Mesothelial cell of epicardium (in vitro differentiated cells): ENCODE data around the gene NLK. TPM values are rescaled to one million over a fixed set of nuclear protein-coding genes. Genes with fewer than 3 reads are reported as not detected.

Experiments
- DNase-seq, 2 experiments: peaks; one replicate each; pipeline ENCODE4 v3.0.0; 2021; ENCODE audit warnings: low spot score in 2 of 2; ENCODE audit not compliant: unreplicated experiment in 2 of 2
- H3K27ac Mint-ChIP-seq: 2 replicates; pipeline ENCODE4 v1.8.0; 2021; ENCODE audit warnings: mixed read lengths
- H3K27me3 Mint-ChIP-seq: 2 replicates; pipeline ENCODE4 v1.8.0; 2021; ENCODE audit warnings: low read depth, mixed read lengths
- H3K36me3 Mint-ChIP-seq: 2 replicates; pipeline ENCODE4 v1.8.0; 2021; ENCODE audit warnings: mixed read lengths
- H3K4me1 Mint-ChIP-seq: 2 replicates; pipeline ENCODE4 v1.8.0; 2021; ENCODE audit warnings: mixed read lengths
- H3K4me3 Mint-ChIP-seq: 2 replicates; pipeline ENCODE4 v1.8.0; 2021; ENCODE audit warnings: mild to moderate bottlenecking, moderate library complexity, mixed read lengths
- H3K9me3 Mint-ChIP-seq: 2 replicates; pipeline ENCODE4 v1.8.0; 2021; ENCODE audit warnings: mixed read lengths
- total RNA-seq: library from RNA; stranded (reverse); gene quantifications from 3 replicates; pipeline ENCODE4 v1.2.1, GENCODE V29; 2021
- TF ChIP-seq, protein P1 (sequence below): fragments of 200-600 bp; sonication (generic); IDR thresholded peaks from one replicate; pipeline ENCODE4 v1.5.0; 2021; ENCODE audit warnings: antibody characterized with exemption; ENCODE audit not compliant: unreplicated experiment

Gene NLK
- total RNA-seq, 1 donor from 2014 or later: 22.6 TPM

DNA sequence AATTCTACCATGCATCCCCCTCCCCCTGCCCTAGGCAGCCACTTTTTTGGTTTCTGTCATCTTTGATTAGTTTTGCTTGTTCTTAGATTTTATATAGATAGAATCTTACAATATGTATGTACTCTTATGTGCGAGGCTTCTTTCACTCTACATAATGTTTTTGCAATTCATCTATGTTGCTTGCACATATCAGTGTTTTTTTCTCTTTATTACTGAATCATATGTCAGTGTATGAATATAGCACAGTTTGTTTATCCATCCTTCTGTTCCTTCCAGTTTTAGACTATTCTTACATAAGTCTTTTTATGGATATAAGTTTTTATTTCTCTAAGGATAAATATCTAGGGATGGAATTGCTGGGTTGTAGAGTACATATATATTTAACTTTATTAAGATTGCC lies 26.6 kb downstream of the NLK start:
- peaks cover 18% of the 10 kb centered on the region for H3K36me3 Mint-ChIP-seq
- TF ChIP-seq, protein P1, sequence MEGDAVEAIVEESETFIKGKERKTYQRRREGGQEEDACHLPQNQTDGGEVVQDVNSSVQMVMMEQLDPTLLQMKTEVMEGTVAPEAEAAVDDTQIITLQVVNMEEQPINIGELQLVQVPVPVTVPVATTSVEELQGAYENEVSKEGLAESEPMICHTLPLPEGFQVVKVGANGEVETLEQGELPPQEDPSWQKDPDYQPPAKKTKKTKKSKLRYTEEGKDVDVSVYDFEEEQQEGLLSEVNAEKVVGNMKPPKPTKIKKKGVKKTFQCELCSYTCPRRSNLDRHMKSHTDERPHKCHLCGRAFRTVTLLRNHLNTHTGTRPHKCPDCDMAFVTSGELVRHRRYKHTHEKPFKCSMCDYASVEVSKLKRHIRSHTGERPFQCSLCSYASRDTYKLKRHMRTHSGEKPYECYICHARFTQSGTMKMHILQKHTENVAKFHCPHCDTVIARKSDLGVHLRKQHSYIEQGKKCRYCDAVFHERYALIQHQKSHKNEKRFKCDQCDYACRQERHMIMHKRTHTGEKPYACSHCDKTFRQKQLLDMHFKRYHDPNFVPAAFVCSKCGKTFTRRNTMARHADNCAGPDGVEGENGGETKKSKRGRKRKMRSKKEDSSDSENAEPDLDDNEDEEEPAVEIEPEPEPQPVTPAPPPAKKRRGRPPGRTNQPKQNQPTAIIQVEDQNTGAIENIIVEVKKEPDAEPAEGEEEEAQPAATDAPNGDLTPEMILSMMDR: no peak
- H3K4me3 Mint-ChIP-seq: no peak overlapping the region
- H3K4me1 Mint-ChIP-seq: peaks cover 1% of the 10 kb centered on the region
- peaks cover 16% of the 10 kb centered on the region for H3K9me3 Mint-ChIP-seq
- no peak overlapping the region for H3K27ac Mint-ChIP-seq
- DNase-seq: no peak
- H3K27me3 Mint-ChIP-seq: no peaks in the 10 kb centered on the region

DNA sequence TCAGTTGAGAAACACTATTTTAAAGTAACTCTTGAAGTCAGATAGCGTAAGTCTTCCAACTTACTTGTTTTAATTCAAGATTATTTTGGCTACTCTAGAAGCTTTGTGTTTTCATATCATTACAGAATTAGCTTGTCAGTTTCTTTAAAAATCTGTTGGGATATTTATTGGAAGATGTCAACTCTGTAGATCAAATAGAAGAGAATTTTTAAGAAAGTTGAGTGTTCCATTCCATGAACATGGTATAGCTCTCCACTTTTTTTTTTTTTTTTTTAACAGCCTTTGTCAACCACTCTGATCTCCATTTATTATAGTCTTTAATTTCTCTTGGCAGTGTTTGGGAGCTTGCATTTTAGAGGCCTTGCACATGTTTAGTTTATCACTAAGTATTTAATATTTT lies 28.7 kb downstream of the NLK start:
- H3K27ac Mint-ChIP-seq: no peak overlapping the region
- H3K9me3 Mint-ChIP-seq: peaks cover 16% of the 10 kb centered on the region
- H3K36me3 Mint-ChIP-seq: peaks cover 18% of the 10 kb centered on the region
- no peaks in the 10 kb centered on the region for H3K27me3 Mint-ChIP-seq
- H3K4me1 Mint-ChIP-seq: peaks cover 14% of the 10 kb centered on the region
- H3K4me3 Mint-ChIP-seq: no peak overlapping the region
- DNase-seq: no peak
- TF ChIP-seq, protein P1: no peak

DNA sequence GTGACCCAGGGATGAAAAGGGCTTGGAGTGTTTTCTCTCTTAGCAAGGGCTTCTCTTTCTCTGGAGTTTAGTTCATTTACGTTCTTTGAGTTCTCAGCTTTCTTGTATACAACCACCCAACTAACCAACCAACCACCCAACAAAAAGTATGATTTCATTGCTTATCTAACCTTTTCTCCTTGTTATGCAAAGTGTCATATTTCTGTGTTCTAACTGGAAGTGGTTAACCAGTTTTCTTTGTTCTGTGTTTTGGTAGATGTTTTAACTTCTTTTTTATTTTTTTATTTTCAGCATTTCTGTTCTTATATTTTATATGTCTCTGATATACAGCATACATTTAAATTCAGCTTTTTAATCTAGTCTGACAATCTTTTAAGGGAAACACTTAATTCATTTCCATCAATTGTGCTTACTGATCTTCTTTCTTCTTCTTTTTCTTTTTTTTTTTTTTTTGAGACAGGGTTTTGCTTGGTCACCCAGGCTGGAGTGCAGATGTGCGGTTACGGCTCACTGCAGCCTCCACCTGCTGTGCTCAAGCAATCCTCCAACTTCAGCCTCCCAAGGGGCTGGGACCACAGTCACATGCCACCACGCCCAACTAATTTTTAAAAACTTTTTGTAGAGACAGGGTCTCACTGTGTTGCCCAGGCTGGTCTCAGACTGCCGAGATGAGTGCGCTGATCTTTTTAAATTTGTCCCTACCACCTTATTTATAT lies 29.6 kb downstream of the NLK start:
- TF ChIP-seq, protein P1: no peak
- peaks cover 16% of the 10 kb centered on the region for H3K9me3 Mint-ChIP-seq

DNA sequence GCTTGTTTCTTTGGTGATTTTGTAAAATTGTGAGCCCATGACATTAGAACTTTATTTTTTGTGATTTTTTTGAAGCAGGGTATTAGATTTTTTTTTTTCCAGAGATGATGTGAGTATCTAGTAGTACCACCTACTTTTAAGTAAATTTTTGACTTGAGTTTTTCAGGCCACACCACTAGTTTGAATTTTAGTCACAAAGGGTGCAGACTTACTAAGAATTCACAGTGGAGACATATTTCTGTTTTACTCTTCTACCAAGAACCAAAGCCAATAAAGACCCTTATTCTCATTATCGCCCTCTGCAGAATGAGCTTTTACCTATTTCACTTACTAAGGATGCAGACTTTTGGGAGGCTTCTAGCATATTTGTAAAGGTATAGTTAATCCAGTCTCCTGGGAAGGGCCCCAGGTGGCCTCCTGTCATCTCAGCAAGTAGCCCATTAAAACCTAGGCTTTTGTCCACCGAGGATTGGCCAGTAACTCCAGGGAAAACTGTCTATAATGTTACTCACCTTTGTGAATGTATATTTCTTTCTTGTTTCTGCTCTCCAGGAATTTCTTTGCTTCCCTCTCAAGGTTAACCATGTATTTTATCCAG lies 30.6 kb downstream of the NLK start:
- Mint-ChIP-seq H3K4me3 (no peak overlapping the region), H3K36me3 (peaks cover 18% of the 10 kb centered on the region), H3K27me3 (no peaks in the 10 kb centered on the region), H3K4me1 (peaks cover 14% of the 10 kb centered on the region), H3K27ac (no peak overlapping the region), H3K9me3 (peaks cover 16% of the 10 kb centered on the region)
- TF ChIP-seq, protein P1: no peak
- DNase-seq: no peak

More for the DNA sequence above, 29.6 kb downstream of the NLK start:
- DNase-seq: no peak
- no peaks in the 10 kb centered on the region for H3K27me3 Mint-ChIP-seq
- no peak overlapping the region for H3K27ac Mint-ChIP-seq
- H3K36me3 Mint-ChIP-seq: peaks cover 18% of the 10 kb centered on the region
- no peak overlapping the region for H3K4me3 Mint-ChIP-seq
- peaks cover 14% of the 10 kb centered on the region for H3K4me1 Mint-ChIP-seq

DNA sequence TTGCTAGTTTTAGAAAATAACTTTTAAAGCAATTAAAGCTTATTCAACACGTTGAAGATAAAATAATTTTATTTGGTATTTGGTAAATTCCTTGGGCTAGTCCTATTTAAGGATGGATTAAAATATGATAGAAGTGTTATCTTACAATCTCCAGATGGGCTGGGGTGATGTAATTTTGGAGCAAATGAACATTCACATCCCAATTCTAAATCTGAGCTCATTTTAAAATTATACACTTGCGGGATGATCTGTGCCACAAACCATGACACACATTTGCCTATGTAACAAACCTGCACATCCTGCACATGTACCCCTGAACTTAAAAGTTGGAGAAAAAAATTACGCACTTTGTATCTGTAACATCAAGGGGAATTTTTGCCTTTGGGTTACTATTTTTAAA lies 31.5 kb downstream of the NLK start:
- TF ChIP-seq, protein P1: no peak
- Mint-ChIP-seq H3K4me3 (no peak overlapping the region), H3K27me3 (no peaks in the 10 kb centered on the region), H3K9me3 (peaks cover 19% of the 10 kb centered on the region), H3K4me1 (peaks cover 14% of the 10 kb centered on the region), H3K27ac (no peak overlapping the region), H3K36me3 (peaks cover 18% of the 10 kb centered on the region)
- DNase-seq: no peak
